Measurements from ENCODE around the gene BRPF1. TPM values are rescaled to one million over a fixed set of nuclear protein-coding genes. Genes with fewer than 3 reads are reported as not detected.

BRPF1 gene
- total RNA-seq, 2 experiments from 2014 or later, result 31.5 to 31.9 TPM

GRCh38 chr3:9713142-9713541 lies 18.4 kb upstream of the BRPF1 start:
- no peak overlapping the region for H3K27ac ChIP-seq (ENCODE audit: low read depth, low read length, poor library complexity, severe bottlenecking)
- no peaks in the 10 kb centered on the region for H3K9me3 ChIP-seq (ENCODE audit: low read length)
- DNase-seq (ENCODE audit: low spot score), result no peak
- H3K79me2 ChIP-seq (ENCODE audit: insufficient read depth, low read depth, low read length), result no peaks in the 10 kb centered on the region
- no peaks in the 10 kb centered on the region for H4K20me1 ChIP-seq (ENCODE audit: insufficient read depth, low read length)
- H3K4me1 ChIP-seq (ENCODE audit: insufficient read depth, low read length, poor library complexity, severe bottlenecking), result no peaks in the 10 kb centered on the region
- H2AFZ ChIP-seq (ENCODE audit: low read length), result no peak overlapping the region
- POLR2A ChIA-PET, result no interaction called here
- intact Hi-C loops (cut with micrococcal nuclease; ENCODE audit: unreplicated experiment), result no loop called here
- no TSS peak for BruUV-seq (replicated peaks)
- TF ChIP-seq EZH2phosphoT487 (IDR thresholded peaks at IDR 0.05; ENCODE audit: borderline replicate concordance, low read depth, low read length) (no peak), CTCF (conservative IDR thresholded peaks at IDR 0.05; ENCODE audit: low read length) (no peak)
- H3K4me3 ChIP-seq (ENCODE audit: low read depth, low read length, poor library complexity, severe bottlenecking), result no peak overlapping the region
- H3K9me2 ChIP-seq (ENCODE audit: insufficient read depth, low read length), result no peaks in the 10 kb centered on the region
- H3K36me3 ChIP-seq (ENCODE audit: insufficient read depth, low read length), result no peaks in the 10 kb centered on the region
- CTCF ChIA-PET (ENCODE audit: unreplicated experiment), result interaction anchor here (1.0 kb wide), 1 partner anchor 23 kb away, joined by 3 read pairs; no protein-coding TSS in a partner anchor
- H3K4me2 ChIP-seq (ENCODE audit: low read length), result no peak overlapping the region

GRCh38 chr3:9715136-9715535 lies 16.4 kb upstream of the BRPF1 start:
- no peaks in the 10 kb centered on the region for H3K36me3 ChIP-seq (ENCODE audit: insufficient read depth, low read length)
- no peaks in the 10 kb centered on the region for H3K9me2 ChIP-seq (ENCODE audit: insufficient read depth, low read length)
- no TSS peak for BruUV-seq (replicated peaks)
- no peak overlapping the region for H2AFZ ChIP-seq (ENCODE audit: low read length)
- TF ChIP-seq CTCF (conservative IDR thresholded peaks at IDR 0.05; ENCODE audit: low read length) (no peak), EZH2phosphoT487 (IDR thresholded peaks at IDR 0.05; ENCODE audit: borderline replicate concordance, low read depth, low read length) (no peak)
- H3K9me3 ChIP-seq (ENCODE audit: low read length), result no peaks in the 10 kb centered on the region
- CTCF ChIA-PET (ENCODE audit: unreplicated experiment), result no interaction called here
- H3K4me3 ChIP-seq (ENCODE audit: low read depth, low read length, poor library complexity, severe bottlenecking), result no peak overlapping the region
- no peak overlapping the region for H3K27ac ChIP-seq (ENCODE audit: low read depth, low read length, poor library complexity, severe bottlenecking)
- intact Hi-C loops (cut with micrococcal nuclease; ENCODE audit: unreplicated experiment), result no loop called here
- no peaks in the 10 kb centered on the region for H3K4me1 ChIP-seq (ENCODE audit: insufficient read depth, low read length, poor library complexity, severe bottlenecking)
- H3K4me2 ChIP-seq (ENCODE audit: low read length), result no peak overlapping the region
- no peaks in the 10 kb centered on the region for H3K79me2 ChIP-seq (ENCODE audit: insufficient read depth, low read depth, low read length)
- peak; percentile 15 for DNase-seq (ENCODE audit: low spot score)
- POLR2A ChIA-PET, result no interaction called here
- H4K20me1 ChIP-seq (ENCODE audit: insufficient read depth, low read length), result no peaks in the 10 kb centered on the region

- Histone ChIP-seq H3K79me2 (ENCODE audit: insufficient read depth, low read depth, low read length) (no peaks in the 10 kb centered on the region), H3K9me3 (ENCODE audit: low read length) (no peaks in the 10 kb centered on the region), H3K4me3 (ENCODE audit: low read depth, low read length, poor library complexity, severe bottlenecking) (no peak overlapping the region), H3K36me3 (ENCODE audit: insufficient read depth, low read length) (no peaks in the 10 kb centered on the region), H2AFZ (ENCODE audit: low read length) (no peak overlapping the region; the same call in 1 of the 2 replicates), H3K9me2 (ENCODE audit: insufficient read depth, low read length) (no peaks in the 10 kb centered on the region), H3K27ac (ENCODE audit: low read depth, low read length, poor library complexity, severe bottlenecking) (no peak overlapping the region), H3K4me2 (ENCODE audit: low read length) (no peak overlapping the region), H4K20me1 (ENCODE audit: insufficient read depth, low read length) (no peaks in the 10 kb centered on the region), H3K4me1 (ENCODE audit: insufficient read depth, low read length, poor library complexity, severe bottlenecking) (no peaks in the 10 kb centered on the region)
- intact Hi-C loops (cut with micrococcal nuclease; ENCODE audit: unreplicated experiment), result no loop called here
- ChIA-PET POLR2A (interaction anchor here (0.5 kb wide), 1 partner anchor 17 kb away, joined by 3 read pairs; no protein-coding TSS in a partner anchor), CTCF (ENCODE audit: unreplicated experiment) (no interaction called here)
- peak; percentile 12 for DNase-seq (ENCODE audit: low spot score)
- TF ChIP-seq EZH2phosphoT487 (IDR thresholded peaks at IDR 0.05; ENCODE audit: borderline replicate concordance, low read depth, low read length) (no peak), CTCF (conservative IDR thresholded peaks at IDR 0.05; ENCODE audit: low read length) (0 out of 2 replicates have a peak, but pooled peaks have one; percentile 32)
- no TSS peak for BruUV-seq (replicated peaks)
Measured at GRCh38 chr3:9715764-9716437, 15.6 kb upstream of the BRPF1 start.
